H1 (cell line): ENCODE results near the gene CCNK. TPM values are rescaled to one million over a fixed set of nuclear protein-coding genes. Genes with fewer than 3 reads are reported as not detected.

Experiments used
- BRCA1 ChIP-seq: IDR thresholded peaks from 2 replicates; pipeline ENCODE4 v1.6.1; 2012; ENCODE audit warnings: low read depth, low read length, improper control_type of control experiment
- CEBPB ChIP-seq: IDR thresholded peaks from 2 replicates; pipeline ENCODE4 v1.6.1; 2012; ENCODE audit warnings: low read depth, low read length
- CHD1 ChIP-seq: IDR thresholded peaks from 2 replicates; pipeline ENCODE4 v1.6.1; 2012; ENCODE audit warnings: low read depth, low read length, improper control_type of control experiment
- CHD7 ChIP-seq: fragments of 300-600 bp; sonication (generic); IDR thresholded peaks from 2 replicates; pipeline ENCODE4 v1.7.1; 2012; ENCODE audit warnings: low read length, moderate library complexity, mild to moderate bottlenecking, inconsistent platforms; ENCODE audit not compliant: insufficient replicate concordance
- CTBP2 ChIP-seq: IDR thresholded peaks from 2 replicates; pipeline ENCODE4 v1.7.0; 2011; ENCODE audit warnings: borderline replicate concordance, mild to moderate bottlenecking, moderate library complexity, mixed read lengths, low read length; ENCODE audit not compliant: insufficient read depth, insufficient read length
- GABPA ChIP-seq: IDR thresholded peaks from 2 replicates; pipeline ENCODE4 v1.6.1; 2011; ENCODE audit warnings: mild to moderate bottlenecking, low read length, moderate library complexity, borderline replicate concordance; ENCODE audit not compliant: insufficient read depth
- JUN ChIP-seq: IDR thresholded peaks from 2 replicates; pipeline ENCODE4 v1.6.1; 2011; ENCODE audit warnings: low read depth, mild to moderate bottlenecking, improper control_type of control experiment, low read length
- KDM5A ChIP-seq: fragments of 200-600 bp; IDR thresholded peaks from 2 replicates; pipeline ENCODE4 v1.7.1; 2012; ENCODE audit warnings: mild to moderate bottlenecking, low read length, inconsistent platforms, mixed read lengths
- POU5F1 ChIP-seq: IDR thresholded peaks from 2 replicates; pipeline ENCODE4 v1.6.1; 2011; ENCODE audit warnings: low read depth, mild to moderate bottlenecking, low read length, moderate library complexity
- RAD21 ChIP-seq, 2 experiments: IDR thresholded peaks in 1 of 2; conservative IDR thresholded peaks in 1 of 2; 2 replicates each; pipeline ENCODE4 v1.6.1; 2011; ENCODE audit warnings: low read depth in 2 of 2, low read length in 2 of 2, improper control_type of control experiment in 1 of 2, inconsistent platforms in 1 of 2, mild to moderate bottlenecking in 1 of 2, moderate library complexity in 1 of 2
- SP1 ChIP-seq: IDR thresholded peaks from 2 replicates; pipeline ENCODE4 v1.6.1; 2011; ENCODE audit warnings: low read depth, low read length
- YY1 ChIP-seq: IDR thresholded peaks from 2 replicates; pipeline ENCODE4 v1.6.1; 2011; ENCODE audit warnings: low read depth, mild to moderate bottlenecking, low read length
- polyA plus RNA-seq, 7 experiments: library from polyadenylated mRNA; depleted of rRNA in 3 of 7; stranded (reverse) in 5 of 7; unstranded in 2 of 7; fragments of >200 nt in 5 of 7; fragments of 200-250 nt in 2 of 7; gene quantifications; 1 replicate in 5 of 7; 2 replicates in 1 of 7; 4 replicates in 1 of 7; pipeline versions ENCODE4 v1.2.1 to v1.2.3, GENCODE V29; 2011 to 2013; ENCODE audit warnings: missing spikeins in 2 of 7, mixed read lengths in 2 of 7
- total RNA-seq: library from RNA; stranded (reverse); fragmentation: NEBNext Ultra II Directional; extraction: Animal tissue kit (Norgen Biotek cat#: 25700); gene quantifications from 2 replicates; pipeline ENCODE4 v1.2.1, GENCODE V29; 2021

CCNK gene
- total and polyA plus RNA-seq, 2 of the 8 experiments (the other 6 are each of a cell fraction or from before 2014, with no cell fraction given): 10.7 to 82.7 TPM

DNA sequence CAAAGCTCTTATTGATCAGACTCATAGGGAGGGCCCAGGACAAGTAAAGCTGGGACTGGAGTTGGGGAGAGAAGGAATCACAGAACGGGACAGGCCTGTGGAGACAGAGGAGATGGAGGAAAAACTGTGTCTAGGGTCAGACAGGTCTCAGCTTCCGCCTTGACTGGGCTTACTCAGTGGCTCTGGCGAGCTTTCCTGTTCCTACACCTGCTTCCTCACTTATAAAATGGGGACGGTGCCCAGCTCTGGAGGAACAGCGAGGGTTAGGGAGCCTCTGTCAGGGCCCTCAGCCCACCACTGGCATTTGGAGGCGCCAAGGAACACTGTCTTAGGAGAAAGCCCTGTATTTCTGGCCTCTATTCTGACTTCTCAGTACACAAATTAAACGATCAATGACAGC, 35.3 kb upstream of the CCNK start (continued):
- TF ChIP-seq CHD7 (no peak), KDM5A (no peak), YY1 (no peak), RAD21 (IDR thresholded peaks at IDR 0.05 in 1 of 2, conservative IDR thresholded peaks at IDR 0.05 in 1 of 2; ENCODE audit: low read depth in 2 of 2, low read length in 2 of 2) (no peak), SP1 (no peak), CHD1 (no peak), JUN (no peak), BRCA1 (no peak), CTBP2 (no peak), CEBPB (no peak), POU5F1 (no peak), GABPA (no peak)
